Astrocyte of the cerebellum (primary cell): ENCODE results near the gene NANOS1.

Experiments
- DNase-seq: peaks from one replicate; pipeline ENCODE4 v3.0.0-alpha.2; 2011; ENCODE audit warnings: low read depth
- H3K4me3 ChIP-seq: 2 replicates; pipeline ENCODE4 v1.5.1; 2011; ENCODE audit warnings: mild to moderate bottlenecking, low read depth, low read length, moderate library complexity
- in situ Hi-C: cut with HindIII; loops from 2 replicates; pipeline ENCODE4 v1.10.0; 2017; ENCODE audit warnings: low sequenced_read_pairs
- TF ChIP-seq, protein P1 (sequence below): IDR thresholded peaks from 2 replicates; pipeline ENCODE4 v1.5.1; 2012; ENCODE audit warnings: low read length, low read depth, moderate library complexity, mild to moderate bottlenecking; ENCODE audit errors: missing control alignments

Gene NANOS1

DNA sequence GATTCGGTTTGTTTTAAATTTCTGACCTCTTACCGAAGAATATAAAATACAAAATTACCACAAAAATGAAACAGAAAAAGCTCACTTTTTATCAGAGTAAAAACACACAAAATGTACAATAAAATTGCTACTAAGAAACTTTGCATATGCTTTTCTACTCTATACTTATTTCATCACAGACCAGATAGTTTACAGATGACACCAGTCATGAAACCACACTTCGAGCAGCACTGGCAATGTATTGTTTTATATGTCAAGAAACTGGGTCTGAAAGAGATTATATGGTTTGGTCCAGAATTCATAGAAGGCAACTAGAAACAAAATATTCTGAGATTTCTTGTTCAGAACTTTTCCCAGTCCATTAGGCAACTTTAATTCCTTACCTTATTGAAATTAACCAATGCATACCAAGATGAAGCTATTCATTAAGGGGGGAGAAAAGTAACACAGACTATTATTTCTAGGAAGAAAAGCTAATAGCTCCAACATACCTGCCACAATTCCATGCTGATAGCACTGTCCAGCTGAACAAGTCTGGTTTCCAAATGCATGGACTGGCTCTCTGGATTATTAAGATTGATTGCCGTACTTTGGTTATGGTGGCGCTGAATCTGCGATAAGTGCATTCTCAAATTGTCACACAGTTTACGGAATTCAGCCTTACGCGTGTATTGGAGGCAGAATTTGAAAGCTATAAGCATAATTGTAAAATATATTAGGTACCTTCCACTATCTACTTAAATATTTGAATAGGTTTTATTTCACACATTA, 41.1 kb downstream of the NANOS1 start:
- no peak for DNase-seq
- TF ChIP-seq, protein P1, sequence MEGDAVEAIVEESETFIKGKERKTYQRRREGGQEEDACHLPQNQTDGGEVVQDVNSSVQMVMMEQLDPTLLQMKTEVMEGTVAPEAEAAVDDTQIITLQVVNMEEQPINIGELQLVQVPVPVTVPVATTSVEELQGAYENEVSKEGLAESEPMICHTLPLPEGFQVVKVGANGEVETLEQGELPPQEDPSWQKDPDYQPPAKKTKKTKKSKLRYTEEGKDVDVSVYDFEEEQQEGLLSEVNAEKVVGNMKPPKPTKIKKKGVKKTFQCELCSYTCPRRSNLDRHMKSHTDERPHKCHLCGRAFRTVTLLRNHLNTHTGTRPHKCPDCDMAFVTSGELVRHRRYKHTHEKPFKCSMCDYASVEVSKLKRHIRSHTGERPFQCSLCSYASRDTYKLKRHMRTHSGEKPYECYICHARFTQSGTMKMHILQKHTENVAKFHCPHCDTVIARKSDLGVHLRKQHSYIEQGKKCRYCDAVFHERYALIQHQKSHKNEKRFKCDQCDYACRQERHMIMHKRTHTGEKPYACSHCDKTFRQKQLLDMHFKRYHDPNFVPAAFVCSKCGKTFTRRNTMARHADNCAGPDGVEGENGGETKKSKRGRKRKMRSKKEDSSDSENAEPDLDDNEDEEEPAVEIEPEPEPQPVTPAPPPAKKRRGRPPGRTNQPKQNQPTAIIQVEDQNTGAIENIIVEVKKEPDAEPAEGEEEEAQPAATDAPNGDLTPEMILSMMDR: no peak
- H3K4me3 ChIP-seq: no peak overlapping the region
- in situ Hi-C loops: no loop called here

DNA sequence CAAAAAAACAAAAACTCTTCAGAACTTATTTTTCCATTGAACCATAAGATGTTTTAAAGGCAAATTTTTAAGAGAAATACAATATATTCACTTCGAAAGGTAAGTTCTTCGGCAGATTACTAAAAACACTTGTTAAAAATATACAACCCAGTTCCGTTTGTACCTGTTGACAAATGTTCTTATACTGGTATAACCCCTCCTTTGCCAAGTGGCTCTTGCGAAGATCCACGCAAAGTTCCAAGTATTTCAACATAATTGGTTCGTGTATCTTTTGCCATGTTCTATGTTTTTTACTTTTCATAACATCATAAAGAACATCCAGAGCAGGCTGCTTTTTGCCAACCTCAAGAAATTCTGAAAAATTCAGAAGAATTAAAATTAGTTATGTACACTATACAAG, 44.1 kb downstream of the NANOS1 start:
- TF ChIP-seq, protein P1: no peak
- in situ Hi-C loops: no loop called here

DNA sequence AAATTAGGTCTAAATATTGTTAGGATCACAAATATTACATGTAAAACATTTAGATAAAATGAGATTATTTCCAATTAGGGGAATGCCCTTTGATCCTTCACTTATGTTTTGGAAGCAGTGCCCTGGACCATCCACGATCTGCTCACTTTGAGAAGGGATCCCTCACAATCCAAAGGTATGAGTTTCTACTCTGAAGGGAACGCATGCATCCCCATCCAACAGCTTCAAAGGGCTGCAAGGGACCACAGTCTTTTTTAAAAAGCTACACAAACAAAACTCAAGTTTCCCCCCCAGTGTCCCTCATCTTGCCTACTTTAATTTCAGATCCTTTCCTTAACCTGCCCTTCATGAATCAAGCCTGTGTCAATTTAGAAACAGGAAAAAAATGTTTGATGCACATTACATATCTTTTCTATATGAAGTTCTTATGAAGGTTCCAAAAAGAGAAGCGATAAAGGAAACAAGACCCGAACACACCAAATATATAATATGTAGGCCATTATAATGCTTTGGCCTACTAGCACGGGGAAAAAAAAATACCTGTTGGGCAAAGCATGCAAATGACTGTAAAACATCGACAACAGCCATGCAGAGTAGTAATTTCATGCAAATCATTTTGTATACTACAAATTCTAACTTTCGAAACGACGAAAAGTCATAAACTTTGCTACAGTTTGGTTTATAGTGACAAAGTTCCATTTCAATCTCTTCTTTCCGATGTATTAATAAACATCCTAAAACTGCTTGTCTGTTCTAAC, 49.1 kb downstream of the NANOS1 start:
- TF ChIP-seq, protein P1: no peak
- H3K4me3 ChIP-seq: peak overlapping the region; percentile 99
- in situ Hi-C loops: no loop called here
- DNase-seq: no peak

More for the DNA sequence above, 44.1 kb downstream of the NANOS1 start:
- no peak overlapping the region for H3K4me3 ChIP-seq
- DNase-seq: no peak

DNA sequence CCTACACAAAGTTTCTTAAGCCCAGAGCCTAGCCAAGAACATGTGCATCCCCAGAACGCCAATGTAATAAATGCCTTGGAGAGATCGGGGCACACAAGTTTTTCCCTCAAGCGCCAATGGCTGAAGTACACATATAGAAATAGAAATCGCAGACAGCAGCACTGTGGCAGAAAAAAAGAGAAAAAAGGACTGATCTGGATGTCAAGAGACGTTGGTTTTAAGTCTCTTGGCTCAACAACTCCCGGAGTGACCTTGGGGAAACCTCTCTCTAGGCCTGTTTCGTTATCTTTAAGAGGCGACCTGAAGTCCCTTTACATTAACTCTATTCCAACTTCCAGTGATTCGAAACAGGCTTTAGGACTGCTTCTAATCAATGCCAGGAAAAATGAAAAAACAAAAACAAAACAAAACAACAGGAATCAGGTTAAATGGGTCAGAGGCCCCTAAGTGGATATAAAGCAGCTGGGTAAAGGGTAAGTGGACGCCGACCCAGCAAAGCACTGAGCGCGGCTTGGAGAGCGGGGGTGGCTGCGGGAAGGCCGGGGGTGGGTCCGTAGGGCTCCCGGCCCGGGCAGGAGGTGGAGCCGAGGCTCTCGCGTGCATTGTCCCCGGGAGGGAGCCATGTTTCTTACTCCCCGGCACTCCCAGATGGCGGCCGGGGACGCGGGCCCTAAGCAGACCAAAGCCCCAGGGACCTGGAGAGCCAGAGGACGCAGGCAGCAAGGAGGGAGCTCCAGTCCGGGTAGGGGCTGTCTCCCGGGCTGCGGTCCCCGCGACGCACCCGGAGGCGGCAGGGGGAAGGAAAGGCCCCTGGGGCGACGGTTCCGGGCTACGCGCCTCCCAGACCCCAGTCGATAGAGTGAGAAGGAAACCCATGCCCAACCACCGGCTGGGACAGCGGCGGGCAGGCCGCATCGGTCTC, 50.3 kb downstream of the NANOS1 start:
- peak; percentile 37 for DNase-seq
- TF ChIP-seq, protein P1: no peak
- in situ Hi-C loops: no loop called here

DNA sequence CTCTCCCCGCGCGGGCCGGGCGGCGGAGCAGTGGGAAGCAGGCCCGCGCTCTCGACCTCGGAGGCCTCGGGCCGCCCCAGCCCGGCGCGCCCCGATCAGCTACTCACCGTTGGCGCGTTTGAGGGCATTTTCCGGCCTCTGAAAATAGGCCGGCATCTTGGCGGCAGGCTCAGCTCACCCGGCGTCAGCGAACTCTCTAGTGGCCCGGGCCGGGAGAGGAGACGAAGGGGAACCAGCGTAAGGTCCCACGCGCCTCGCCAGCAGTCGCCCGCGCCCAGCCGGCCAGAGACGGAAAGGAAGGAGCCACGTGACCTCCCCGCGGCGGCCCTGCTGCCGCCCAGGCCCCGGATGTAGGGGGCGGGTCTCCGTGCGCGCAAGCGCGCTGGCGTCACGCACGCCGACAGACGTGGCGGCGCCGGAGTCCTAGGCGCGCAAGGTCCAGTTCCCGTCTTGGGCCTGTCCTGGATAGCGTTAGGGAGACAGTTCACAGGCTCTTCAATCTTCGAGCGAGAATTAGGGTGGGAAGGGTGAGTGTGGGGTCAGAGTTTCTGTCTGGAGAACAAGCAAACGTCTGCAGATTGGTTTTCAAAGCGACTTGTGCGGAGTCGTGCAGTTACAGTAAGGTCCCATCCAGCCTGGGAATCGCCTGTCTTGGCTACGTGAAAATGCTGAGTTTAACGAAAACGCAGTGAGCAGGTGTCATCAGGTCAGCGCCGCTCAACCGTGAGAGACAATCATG, 51.2 kb downstream of the NANOS1 start, which contains the start of gene EIF3A:
Gene EIF3A, minus strand, starts transcription at position 297 of the 739 bp plus-strand sequence. Its CDS starts 141 bp downstream, at position 156.
- peak; percentile 68 for DNase-seq
- in situ Hi-C loops: no loop called here
- TF ChIP-seq, protein P1: no peak
- H3K4me3 ChIP-seq: peak within 1 kb of the TSS; percentile 99

More for the DNA sequence above, 50.3 kb downstream of the NANOS1 start:
- peak overlapping the region; percentile 99 for H3K4me3 ChIP-seq
